Adrenal gland (tissue), 12 donors: ENCODE measurements around the gene TMC1. TPM values are rescaled to one million over a fixed set of nuclear protein-coding genes. Genes with fewer than 3 reads are reported as not detected.
"Not testable (repeated sequence)": the region's sequence is repeated elsewhere in the genome, so short reads cannot be mapped to it uniquely, and the experiment has no call there.

Experiments
- DNase-seq, 7 donors: peaks; one replicate each; pipeline ENCODE4 v3.0.0-alpha.2; 2019 to 2020
- H3K27ac ChIP-seq, 5 donors: fragments of 200-600 bp; sonication (generic) in 4 of 5; 1 replicate in 3 of 5; 2 replicates in 2 of 5; pipeline versions ENCODE4 v1.5.1 to v1.8.0; 2016 to 2020; ENCODE audit warnings: mild to moderate bottlenecking in 1 of 5
- H3K27me3 ChIP-seq: fragments of 200-600 bp; 2 replicates; pipeline ENCODE4 v1.8.0; 2021
- H3K36me3 ChIP-seq, 2 donors: fragments of 200-600 bp; replicated peaks in 1 of 2; 1 replicate in 1 of 2; 2 replicates in 1 of 2; pipeline versions ENCODE4 v1.5.1 to v1.8.0; 2018 to 2022
- H3K4me1 ChIP-seq, 2 donors: fragments of 200-600 bp; replicated peaks in 1 of 2; 1 replicate in 1 of 2; 2 replicates in 1 of 2; pipeline versions ENCODE4 v1.5.1 to v1.8.0; 2018 to 2021
- H3K4me3 ChIP-seq, 4 donors: fragments of 200-600 bp; sonication (generic) in 3 of 4; one replicate each; pipeline ENCODE4 v1.5.1; 2016 to 2018
- H3K9me3 ChIP-seq, 3 donors: fragments of 200-600 bp; sonication (generic) in 1 of 3; replicated peaks in 1 of 3; 1 replicate in 2 of 3; 2 replicates in 1 of 3; pipeline versions ENCODE4 v1.5.1 to v1.8.0; 2016 to 2021
- POLR2A ChIP-seq, 2 donors: fragments of 450-650 bp; IDR thresholded peaks; one replicate each; pipeline ENCODE4 v1.6.1; 2017; ENCODE audit warnings: antibody characterized with exemption in 2 of 2, mild to moderate bottlenecking in 2 of 2, moderate library complexity in 1 of 2
- WGBS, 4 donors: extraction: QIAGEN DNeasy Blood & Tissue Kit in 2 of 4; methylation state at CpG; one replicate each; pipeline versions ENCODE4 v1.1.5 to v1.1.7; 2013 to 2017; 5-methylcytosine and 5-hydroxymethylcytosine counted together
- intact Hi-C, 2 donors: fragments of 100-400 bp; cut with DNase I; formaldehyde crosslinking; loops; one replicate each; pipeline versions ENCODE4 v1.14.1 to v1.15.0; 2022 to 2023
- polyA plus RNA-seq, 3 donors: library from polyadenylated mRNA; stranded (reverse); fragments of 200-250 nt in 2 of 3; fragments of 350-450 nt in 1 of 3; fragmentation: Illumina TruSeq in 1 of 3; extraction: RNeasy Lipid Tissue Mini Kit (QIAGEN cat#74804) in 1 of 3; gene quantifications; one replicate each; pipeline ENCODE4 v1.2.3, GENCODE V29; 2013 to 2014
- total RNA-seq, 9 donors: library from RNA; depleted of rRNA in 4 of 9; stranded (reverse); fragments of >200 nt in 4 of 9; fragments of 120-200 nt in 1 of 9; fragmentation: NEBNext Ultra II Directional in 1 of 9; extraction: Animal tissue kit (Norgen Biotek cat#: 25700) in 1 of 9; gene quantifications; one replicate each; pipeline versions ENCODE4 v1.1.0 to v1.2.4, GENCODE V29; 2013 to 2023
- TF ChIP-seq, protein P1 (sequence below), 6 experiments: fragments of 450-650 bp in 4 of 6; fragments of 200-600 bp in 2 of 6; sonication (generic) in 1 of 6; IDR thresholded peaks; 1 replicate in 5 of 6; 2 replicates in 1 of 6; pipeline versions ENCODE4 v1.5.1 to v1.8.0; 2016 to 2021; ENCODE audit warnings: antibody characterized with exemption in 6 of 6, mild to moderate bottlenecking in 2 of 6, moderate library complexity in 1 of 6
- donor health status: healthy with polysubstance abuse.
- donor health status: Bipolar disorder and iron deficiency.
- donor health status: DM: yes; HTN: yes; CAD: no.
- donor health status: DM: no; HTN: no; CAD: no.
- donor health status: DM: no; HTN: no; CAD: no.
- donor health status: DM: yes; HTN: yes; CAD: no.

Gene TMC1
- total and polyA plus RNA-seq, 12 donors = 0.22 to 1.5 (median 0.50) TPM; not detected in 7

GRCh38 chr9:72476617-72477437 lies 44.6 kb upstream of the TMC1 start:
- no peak for TF ChIP-seq POLR2A (IDR thresholded peaks at IDR 0.05)
- TF ChIP-seq, protein P1, sequence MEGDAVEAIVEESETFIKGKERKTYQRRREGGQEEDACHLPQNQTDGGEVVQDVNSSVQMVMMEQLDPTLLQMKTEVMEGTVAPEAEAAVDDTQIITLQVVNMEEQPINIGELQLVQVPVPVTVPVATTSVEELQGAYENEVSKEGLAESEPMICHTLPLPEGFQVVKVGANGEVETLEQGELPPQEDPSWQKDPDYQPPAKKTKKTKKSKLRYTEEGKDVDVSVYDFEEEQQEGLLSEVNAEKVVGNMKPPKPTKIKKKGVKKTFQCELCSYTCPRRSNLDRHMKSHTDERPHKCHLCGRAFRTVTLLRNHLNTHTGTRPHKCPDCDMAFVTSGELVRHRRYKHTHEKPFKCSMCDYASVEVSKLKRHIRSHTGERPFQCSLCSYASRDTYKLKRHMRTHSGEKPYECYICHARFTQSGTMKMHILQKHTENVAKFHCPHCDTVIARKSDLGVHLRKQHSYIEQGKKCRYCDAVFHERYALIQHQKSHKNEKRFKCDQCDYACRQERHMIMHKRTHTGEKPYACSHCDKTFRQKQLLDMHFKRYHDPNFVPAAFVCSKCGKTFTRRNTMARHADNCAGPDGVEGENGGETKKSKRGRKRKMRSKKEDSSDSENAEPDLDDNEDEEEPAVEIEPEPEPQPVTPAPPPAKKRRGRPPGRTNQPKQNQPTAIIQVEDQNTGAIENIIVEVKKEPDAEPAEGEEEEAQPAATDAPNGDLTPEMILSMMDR (IDR thresholded peaks at IDR 0.05) = no peak
- H3K27ac ChIP-seq = no peak overlapping the region
- no peaks in the 10 kb centered on the region for H3K4me1 ChIP-seq
- no peaks in the 10 kb centered on the region for H3K27me3 ChIP-seq
- whole genome bisulfite sequencing, 4 donors = 69 to 76% (median 71%) methylated on average over 2 of the region's 2 CpGs
- no peaks in the 10 kb centered on the region for H3K36me3 ChIP-seq
- no peak overlapping the region for H3K4me3 ChIP-seq
- DNase-seq = peak in 1 of 7 donors; percentile 14
- intact Hi-C loops = no loop called here
- H3K9me3 ChIP-seq = no peaks in the 10 kb centered on the region

DNA sequence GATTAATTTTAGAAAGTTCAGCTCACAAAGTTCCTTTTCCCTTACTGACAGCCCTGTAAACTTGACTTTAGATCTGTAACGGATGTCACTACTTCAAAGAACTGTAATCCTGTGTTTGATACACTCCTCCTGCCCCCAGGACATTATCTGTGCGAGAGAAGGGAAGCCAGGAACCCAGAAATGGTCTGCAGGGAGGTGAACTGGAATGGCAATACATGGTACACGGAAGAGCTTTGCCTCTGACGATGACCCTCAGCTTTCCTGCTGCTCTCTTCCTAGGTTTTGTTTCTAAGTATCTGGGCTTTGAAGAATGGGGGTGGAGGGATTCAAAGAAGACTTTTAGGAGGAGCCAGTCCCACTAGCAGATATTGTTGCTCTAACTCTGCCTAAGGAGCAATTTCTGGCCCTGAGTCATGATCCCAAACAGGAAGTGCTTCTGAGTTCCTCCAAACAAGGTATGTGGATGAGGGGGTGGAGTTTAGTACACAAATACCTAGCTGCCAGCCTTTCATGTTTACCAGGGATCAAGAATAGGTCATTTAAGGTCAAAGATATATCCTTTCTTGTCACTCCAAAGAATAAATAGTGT lies 43.4 kb upstream of the TMC1 start:
- Histone ChIP-seq H3K9me3 (no peaks in the 10 kb centered on the region), H3K4me1 (no peaks in the 10 kb centered on the region), H3K27ac (peak overlapping the region in 1 of 5 donors; percentile 44), H3K27me3 (no peaks in the 10 kb centered on the region), H3K36me3 (no peaks in the 10 kb centered on the region), H3K4me3 (no peak overlapping the region)
- 54 to 63% (median 60%) methylated on average over 4 of the region's 4 CpGs for WGBS, 4 donors
- DNase-seq = no peak
- TF ChIP-seq, protein P1 (IDR thresholded peaks at IDR 0.05) = no peak
- no peak for TF ChIP-seq POLR2A (IDR thresholded peaks at IDR 0.05)
- intact Hi-C loops = no loop called here

- H3K4me3 ChIP-seq = no peak overlapping the region
- no peaks in the 10 kb centered on the region for H3K4me1 ChIP-seq
- H3K36me3 ChIP-seq = no peaks in the 10 kb centered on the region
- intact Hi-C loops = no loop called here
- no peak for DNase-seq
- no peaks in the 10 kb centered on the region for H3K27me3 ChIP-seq
- no peak overlapping the region for H3K27ac ChIP-seq
- no peak for TF ChIP-seq POLR2A (IDR thresholded peaks at IDR 0.05)
- TF ChIP-seq, protein P1 (IDR thresholded peaks at IDR 0.05) = no peak
- no peaks in the 10 kb centered on the region for H3K9me3 ChIP-seq
- WGBS, 4 donors = 33 to 47% (median 38%) methylated on average over 1 of the region's 1 CpG
Measured at GRCh38 chr9:72478966-72479365, 42.4 kb upstream of the TMC1 start.

- H3K36me3 ChIP-seq, H3K9me3 ChIP-seq, DNase-seq, H3K4me1 ChIP-seq, H3K4me3 ChIP-seq, H3K27me3 ChIP-seq, intact Hi-C loops, H3K27ac ChIP-seq: not testable (repeated sequence)
- 95 to 99% (median 97%) methylated on average over 8 to 25 of the region's 25 CpGs for WGBS, 4 donors
Measured at GRCh38 chr9:72480261-72480660, 41.1 kb upstream of the TMC1 start.
